ENCODE measurements around the gene RGS8. TPM values are rescaled to one million over a fixed set of nuclear protein-coding genes. Genes with fewer than 3 reads are reported as not detected.

The RGS8 gene
- polyA plus RNA-seq, 3 donors: 0.03 to 0.08 (median 0.06) TPM

DNA sequence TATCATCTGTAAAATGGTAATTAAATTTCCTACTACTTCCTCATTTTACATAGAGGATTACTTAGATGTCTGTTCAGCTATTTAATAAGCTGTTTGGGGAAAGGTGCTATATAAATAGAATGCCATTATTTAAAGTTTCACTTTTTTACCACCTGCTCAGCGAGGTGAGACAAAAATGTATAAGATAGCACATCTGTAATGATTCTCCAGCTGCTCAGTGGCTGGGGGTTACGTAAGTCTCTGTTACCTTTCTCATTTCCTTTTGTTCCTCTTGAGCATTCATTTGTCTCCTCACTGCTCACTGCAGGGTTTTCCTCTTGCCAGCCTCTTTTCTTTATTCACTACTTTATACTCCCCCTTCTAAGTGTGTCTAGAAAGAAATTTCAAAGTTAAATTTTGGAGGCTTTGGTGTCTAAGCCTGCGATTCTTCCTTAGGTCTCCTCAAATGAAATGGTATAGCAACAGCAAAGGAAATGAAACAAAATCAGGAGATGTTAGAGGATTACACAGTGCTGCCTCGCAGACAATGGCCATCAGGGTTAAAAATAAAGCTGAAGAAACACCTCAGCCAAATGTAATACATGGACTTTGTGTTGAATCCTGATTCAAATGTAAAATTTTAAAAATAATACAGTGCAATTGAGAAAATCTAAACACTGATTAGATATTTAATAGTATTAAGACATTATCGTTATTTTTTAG is 6.8 kb downstream of the RGS8 start:
- no peak for DNase-seq (ENCODE audit: extremely low read depth in 1 of 11, low read depth in 9 of 11, low spot score in 4 of 11)

DNA sequence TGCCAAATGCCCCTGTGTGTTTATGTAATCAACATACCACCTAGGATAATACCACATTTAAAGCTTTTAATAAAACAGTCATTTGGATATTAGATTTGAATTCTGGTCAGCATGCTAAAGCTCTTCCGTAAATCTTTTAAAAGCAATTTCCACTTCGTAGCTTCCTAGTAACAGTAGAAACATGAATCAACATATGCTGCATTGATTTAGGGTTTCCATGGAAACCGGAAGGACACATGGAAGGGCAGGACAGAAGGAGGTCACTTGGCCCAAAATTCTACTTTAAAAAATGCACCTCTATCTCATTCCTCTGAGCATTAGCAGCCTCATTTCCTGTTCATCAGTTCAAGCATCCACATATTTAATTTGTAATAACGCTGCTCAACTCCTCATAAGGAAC is 8.1 kb downstream of the RGS8 start:
- no peak for DNase-seq (ENCODE audit: extremely low read depth in 1 of 11, low read depth in 9 of 11, low spot score in 4 of 11)

DNA sequence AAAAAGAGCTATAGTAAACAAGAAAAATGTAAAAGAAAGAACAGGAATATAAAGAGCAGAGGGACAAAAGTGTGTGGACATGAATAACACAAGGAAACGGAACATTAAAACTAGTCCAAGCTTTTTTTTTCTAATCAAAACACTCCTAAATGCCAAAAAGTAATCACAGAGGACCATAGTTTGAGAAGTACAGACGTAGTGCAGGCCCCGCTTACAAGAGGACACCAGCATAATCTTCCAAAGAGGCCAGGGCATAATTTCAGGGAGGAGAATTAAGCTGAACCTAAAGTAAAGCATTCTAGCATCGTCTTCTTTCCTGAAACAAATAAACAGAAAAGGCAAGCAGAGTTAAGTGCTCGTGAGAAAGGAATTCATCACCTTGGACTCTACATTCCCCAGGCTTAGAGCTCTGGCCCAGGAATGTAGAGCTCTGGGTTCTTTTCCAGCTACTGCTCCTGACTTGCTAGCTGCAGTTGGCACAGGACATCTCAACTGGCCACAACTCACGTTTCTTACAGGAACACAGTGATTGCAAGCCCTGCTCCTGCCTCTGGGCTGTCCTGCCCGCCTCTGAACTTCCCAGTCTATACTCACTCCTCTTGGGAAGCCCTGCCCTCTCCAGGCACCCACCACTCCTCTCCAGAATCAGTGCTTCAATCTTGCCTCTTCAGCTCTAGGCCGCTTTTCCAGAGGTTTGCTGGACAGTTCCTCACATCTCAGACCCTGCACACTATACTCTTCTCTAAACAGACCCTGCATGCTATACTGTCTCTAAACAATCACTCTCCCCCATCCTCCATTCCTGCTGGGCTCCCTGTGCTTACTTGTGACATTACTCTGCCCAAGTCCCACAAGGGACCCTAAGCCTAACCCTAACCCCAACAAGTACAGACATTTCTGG is 9.8 kb downstream of the RGS8 start:
- no peak for DNase-seq (ENCODE audit: extremely low read depth in 1 of 11, low read depth in 9 of 11, low spot score in 4 of 11)

DNA sequence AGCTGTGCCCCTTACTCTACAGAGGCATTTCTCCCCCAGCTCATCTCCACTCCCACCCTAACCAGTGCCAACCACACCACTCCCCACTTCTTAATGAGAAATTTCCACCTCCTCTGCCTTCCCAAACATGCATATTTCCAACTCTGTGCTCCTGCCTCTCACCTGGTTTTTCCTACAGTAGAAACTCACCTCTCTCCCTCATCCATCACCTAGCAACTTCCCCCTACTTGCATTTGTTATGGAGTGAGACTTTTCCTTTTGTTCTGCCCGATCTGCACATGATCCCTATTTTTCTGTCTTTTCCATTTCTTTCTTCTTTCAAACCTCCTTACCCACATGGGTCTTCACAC is 11.9 kb downstream of the RGS8 start:
- no peak for DNase-seq (ENCODE audit: extremely low read depth in 1 of 11, low read depth in 9 of 11, low spot score in 4 of 11)

DNA sequence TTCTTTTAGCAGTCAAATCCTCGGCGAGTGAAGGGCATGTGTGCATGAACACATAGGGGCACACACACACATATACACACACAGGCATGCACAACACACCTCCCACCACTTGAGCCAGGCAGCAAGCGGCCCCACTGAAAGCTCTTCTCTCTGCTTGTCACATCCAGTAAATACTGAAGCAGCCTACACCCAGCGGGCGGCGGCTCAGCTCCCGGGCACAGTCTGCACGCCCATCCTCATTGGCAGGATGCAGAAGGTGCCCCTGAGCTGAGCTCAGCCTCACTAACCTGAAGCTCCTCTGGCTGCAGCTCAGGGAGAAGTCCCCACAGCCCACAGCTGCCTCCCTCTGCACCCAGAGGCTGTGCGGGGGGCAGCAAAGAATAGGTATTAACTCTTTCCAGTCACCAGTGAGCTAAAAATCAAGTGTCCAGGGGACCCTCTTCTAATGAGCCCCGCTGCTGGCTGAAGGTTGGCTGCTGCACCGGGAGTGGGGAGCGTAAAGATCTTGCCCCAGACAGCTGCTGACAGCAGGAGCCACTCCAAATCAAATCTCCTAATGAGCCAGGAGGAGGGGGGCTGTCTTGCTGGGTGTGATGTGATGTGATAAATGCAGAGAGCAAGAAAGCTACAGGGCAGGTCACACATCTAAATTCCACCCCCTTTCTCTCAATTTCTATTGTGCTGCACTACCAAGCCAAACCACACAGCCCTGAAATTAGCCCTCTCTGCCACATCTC is 12.5 kb downstream of the RGS8 start:
- no peak for DNase-seq (ENCODE audit: extremely low read depth in 1 of 11, low read depth in 9 of 11, low spot score in 4 of 11)

DNA sequence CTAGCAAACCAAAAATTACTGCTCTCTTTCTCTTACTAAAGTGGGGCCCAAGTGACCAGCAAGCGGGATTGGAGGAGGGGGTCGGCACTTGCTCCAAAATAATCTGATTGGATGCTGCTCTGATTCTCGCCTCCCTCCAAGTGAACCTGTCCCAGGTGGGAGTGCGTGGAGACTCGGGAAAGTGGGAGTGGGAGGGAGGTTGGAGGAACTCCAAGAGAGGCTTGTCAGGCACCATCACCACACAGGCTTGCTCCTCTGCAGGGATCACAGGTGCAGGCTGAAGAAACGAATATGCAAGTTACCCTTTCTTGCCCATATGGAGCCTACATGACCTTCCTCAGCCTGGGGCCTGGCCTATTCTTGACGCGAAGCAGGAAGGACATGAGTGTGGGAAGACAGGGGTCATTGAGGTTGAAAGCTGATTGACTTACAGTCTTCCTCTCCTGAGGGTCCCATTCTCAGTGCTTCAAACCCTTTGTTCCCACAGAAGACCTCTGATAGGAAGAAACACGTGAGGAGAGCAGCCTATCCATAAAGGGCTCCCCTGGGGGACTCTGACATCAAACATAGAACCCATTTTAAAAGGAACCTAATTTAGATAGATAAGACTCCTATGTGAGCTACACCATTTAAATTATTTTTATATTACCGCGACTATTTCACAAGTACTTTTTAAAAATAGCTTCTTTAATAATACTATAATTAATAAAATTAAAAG is 14.2 kb downstream of the RGS8 start:
- DNase-seq (ENCODE audit: extremely low read depth in 1 of 11, low read depth in 9 of 11, low spot score in 4 of 11): no peak

DNA sequence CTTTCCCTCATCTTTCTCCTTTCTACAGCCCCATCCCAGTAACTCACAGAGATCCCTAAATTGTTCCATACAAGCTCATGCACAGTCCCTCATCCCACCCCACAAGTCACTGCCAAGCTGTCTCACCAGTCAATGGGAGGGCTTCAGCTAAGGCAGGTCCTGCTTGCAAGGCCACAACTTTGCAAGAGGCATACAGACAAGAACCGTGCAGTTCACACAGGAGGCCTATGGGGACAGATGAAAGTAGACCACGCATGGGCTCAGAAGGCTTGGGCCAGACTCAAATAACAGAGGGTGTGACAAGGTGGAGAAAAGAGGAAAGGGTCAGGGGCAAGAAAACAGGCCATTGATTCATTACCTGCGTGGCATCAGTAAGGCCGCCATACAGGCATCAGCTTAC is 15.1 kb downstream of the RGS8 start:
- DNase-seq (ENCODE audit: extremely low read depth in 1 of 11, low read depth in 9 of 11, low spot score in 4 of 11): no peak

DNA sequence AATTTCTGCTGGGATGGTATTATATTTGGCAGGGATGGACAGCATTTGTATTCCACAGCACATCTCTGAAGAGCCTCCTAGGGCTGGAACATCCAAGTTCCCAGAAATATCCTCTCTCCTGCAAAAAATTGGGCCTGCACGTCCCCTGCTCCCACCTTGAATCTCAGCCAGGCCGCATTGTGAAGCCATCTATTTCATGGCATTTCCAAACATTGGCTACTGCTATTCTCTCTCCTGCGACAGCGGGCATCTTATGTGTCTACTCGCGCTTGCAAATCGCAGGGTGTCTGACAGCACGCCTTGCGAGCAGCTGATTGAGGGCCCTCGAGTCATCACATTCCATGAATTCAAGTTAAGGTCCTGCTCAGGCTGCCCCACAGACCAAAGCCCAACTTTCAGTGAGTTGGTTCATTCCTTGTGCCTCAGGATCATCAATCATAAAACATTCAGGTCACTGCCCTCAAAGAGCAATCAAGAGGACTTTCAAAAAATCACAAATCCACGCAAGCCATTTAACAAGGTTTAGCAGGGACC is 15.8 kb downstream of the RGS8 start:
- no peak for DNase-seq (ENCODE audit: extremely low read depth in 1 of 11, low read depth in 9 of 11, low spot score in 4 of 11)

DNA sequence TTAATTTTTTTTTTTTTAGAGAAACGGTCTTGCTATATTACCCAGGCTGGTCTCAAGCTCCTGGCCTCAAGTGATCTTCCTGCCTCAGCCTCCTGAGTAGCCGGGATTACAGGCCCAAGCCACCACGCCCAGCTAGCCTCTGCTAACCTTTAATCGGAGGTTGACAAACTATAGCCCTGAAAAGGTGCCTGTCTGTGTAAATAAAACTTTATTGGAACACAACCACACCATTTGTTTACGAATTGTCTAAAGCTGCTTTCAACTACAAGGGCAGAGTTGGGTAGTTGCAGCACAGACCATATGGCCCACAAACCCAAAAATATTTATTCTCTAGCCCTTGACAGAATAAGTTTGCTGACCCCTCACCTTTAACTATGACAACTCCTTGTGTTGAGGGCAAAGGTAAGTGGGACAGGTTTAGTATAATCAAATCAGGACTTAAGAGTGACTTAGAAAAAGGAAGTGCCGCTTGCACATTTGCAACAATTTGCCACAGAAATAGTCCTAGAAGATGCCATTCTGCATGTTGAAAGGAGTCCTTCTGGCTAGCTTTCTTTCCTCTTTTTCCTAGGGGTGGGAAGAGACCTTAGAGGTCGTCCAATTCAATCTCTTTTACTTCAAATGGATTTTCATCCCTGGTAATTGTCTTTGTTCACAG is 16.4 kb downstream of the RGS8 start:
- no peak for DNase-seq (ENCODE audit: extremely low read depth in 1 of 11, low read depth in 9 of 11, low spot score in 4 of 11)

DNA sequence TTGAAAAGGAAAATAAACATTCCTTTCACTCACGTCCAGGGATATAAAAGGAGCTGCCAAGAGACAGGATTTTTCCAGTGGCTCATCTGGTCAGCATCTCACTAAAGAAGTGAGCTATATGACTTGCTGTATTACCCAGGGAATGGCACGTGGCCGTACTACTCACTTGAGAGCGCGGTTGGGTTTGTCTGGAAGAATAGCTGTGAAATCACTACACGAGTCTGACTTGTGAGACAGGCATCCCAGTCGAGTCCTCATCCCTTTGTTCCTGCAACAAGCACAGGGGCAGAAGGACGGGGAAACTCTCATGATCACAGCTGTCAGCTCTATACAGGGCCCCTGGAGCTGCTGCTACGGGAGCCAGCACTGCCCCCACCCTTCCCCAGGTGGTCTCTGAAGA is 17.7 kb downstream of the RGS8 start:
- DNase-seq (ENCODE audit: extremely low read depth in 1 of 11, low read depth in 9 of 11, low spot score in 4 of 11): no peak

DNA sequence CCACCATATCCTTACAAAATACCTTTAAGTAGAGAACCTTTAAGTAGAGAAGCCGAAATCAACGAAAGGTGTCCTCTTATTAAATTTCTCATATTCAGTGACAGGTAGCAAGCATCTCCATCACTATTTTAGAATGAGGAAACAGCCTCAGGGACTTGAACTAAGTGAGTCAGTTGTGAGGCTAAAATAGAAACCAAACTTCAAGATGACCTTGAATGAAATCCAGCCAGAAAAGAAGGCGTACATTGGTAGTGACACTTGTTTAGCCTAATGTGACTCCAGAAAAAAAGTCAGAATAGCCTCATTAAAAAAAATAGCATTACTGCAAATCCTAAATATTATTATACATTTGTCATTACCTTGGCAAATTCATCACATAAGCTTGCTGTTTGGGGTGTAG is 20.1 kb downstream of the RGS8 start:
- no peak for DNase-seq (ENCODE audit: extremely low read depth in 1 of 11, low read depth in 9 of 11, low spot score in 4 of 11)

DNA sequence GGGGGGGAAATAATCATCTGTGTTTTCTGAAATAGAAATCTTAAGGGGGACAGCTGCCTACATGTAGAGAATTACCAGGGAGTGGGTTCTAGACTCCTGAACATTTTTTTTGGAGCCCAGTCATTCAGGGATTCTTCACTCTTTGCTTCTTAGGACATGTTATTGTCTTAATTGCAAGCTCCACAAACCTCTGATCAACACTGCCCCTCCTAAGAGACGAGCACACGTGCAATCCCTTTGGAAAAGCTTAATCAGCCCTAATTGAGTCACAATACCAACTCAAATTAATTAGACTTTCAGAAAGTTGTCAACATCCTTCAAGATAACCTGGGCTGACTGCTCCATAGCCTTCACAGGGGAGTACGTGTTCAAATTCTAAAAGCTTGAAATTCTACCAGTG is 21.4 kb downstream of the RGS8 start:
- no peak for DNase-seq (ENCODE audit: extremely low read depth in 1 of 11, low read depth in 9 of 11, low spot score in 4 of 11)

DNA sequence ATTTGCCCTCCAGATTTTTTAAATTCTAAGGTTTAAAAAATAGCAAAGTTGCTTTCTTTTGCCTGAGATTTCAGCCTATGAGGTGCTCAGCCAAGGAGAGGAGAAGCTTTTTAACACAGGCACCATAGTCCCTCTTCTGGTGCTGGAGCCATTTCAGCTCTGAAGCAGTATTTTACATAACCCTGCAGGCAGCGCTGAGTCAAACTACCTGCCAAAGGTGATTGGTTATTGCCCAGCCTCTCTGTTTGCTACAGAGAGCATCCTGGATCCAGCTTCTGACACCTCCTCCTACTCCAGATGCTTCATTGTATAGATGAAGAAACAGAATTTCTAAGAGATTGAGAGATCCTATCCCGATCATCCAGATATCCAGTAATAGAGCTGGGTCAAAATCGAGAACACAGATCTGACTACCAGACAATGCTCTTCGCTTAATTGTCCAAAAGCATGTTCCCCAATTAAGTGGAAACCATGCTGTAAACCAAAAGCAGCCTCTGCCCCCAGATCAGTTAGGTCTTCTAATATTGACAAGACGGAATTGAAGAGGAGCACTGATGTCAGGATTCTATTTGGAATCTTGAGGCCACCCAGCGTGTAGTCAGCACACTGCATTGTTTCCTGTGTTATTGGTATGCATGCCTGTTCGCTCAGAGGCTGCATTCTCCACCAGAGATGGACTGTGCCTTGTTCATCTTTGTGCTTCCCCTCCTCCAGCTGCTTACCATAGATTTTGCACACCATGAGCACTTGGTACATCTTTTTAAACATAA is 22.1 kb downstream of the RGS8 start:
- no peak for DNase-seq (ENCODE audit: extremely low read depth in 1 of 11, low read depth in 9 of 11, low spot score in 4 of 11)

DNA sequence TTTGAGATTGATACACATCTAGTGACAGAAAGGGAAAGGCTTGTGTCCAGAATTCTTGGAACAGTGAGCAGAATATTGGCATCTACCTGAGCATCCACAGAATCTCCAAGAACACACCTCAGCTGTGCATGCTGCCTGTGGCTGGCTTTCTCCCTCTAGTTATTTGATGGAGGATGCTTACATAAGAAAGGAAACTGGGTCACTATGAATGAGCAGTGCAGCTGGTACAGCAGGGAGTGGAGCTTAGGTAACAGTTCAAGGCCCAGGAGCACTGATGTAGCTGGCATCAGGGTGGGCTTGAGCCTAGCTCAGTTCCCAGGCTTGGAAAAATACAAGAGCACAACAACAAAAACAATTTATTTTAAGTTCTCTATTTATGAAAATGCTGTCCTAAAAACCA is 26.3 kb downstream of the RGS8 start:
- DNase-seq (ENCODE audit: extremely low read depth in 1 of 11, low read depth in 9 of 11, low spot score in 4 of 11): no peak

DNA sequence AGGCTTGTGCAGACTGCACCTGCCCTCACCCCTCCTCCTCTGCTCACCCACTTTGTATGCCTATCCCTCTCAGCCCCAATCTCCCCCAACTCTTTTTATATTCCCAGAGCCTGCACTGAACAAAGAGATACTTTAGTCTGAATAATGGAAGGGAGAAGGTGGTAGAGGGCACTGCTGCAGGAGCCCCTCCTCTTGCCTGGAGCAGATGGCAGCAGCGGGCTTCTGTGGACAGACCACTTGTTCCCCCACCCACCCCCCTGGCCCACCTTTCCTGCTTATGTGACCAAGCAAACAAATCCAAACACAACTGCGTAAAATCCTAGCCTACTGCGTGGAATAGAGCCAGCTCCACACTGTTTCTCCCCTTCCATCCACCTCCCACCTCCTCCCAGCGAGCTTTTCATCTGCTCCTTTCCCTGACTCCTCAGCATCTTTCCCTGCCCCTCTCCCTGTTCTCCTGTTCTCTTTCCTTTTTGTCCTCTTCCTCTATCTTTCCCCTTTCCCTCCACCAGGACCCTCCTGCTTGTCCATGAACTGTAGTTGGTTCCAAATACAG is 27.5 kb downstream of the RGS8 start:
- DNase-seq (ENCODE audit: extremely low read depth in 1 of 11, low read depth in 9 of 11, low spot score in 4 of 11): no peak

DNA sequence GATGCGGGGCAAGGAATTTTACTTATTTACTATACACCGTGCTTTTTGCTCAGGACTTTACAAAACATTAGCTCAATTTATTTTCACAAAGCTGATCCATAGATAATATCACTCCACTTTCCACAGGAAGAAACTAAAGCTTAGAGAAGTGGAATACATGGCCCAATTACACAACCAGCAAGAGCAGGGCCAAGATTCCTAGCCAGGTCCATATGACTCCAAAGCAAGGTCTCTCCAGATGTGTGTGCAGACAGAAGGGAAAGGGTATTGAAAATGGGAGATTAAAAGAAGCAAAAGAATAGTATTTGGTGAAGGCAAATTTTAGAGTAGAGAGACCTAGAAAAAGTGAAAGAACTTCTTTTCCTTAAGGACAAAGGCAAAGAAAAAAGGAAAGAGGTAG is 30.4 kb downstream of the RGS8 start:
- no peak for DNase-seq (ENCODE audit: extremely low read depth in 1 of 11, low read depth in 9 of 11, low spot score in 4 of 11)

DNA sequence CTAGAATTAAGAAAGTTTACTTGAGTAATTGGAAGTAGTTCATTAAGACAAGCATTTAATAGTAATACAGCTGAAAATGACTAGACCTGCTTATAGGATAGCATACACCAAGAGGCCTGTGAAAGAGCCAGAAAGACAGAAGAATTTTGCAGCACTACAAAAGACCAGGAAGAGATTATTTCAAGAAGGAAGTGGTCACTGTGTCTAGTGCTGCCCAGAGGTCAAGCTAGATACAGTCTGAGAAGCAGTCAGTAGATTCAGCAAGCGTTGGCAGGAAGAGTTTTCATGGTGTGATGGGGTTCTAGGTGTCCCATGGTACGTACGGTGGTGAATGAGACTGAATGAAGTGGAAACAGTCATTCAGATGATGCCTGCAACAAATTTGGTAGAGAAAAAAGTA is 31.5 kb downstream of the RGS8 start:
- DNase-seq (ENCODE audit: extremely low read depth in 1 of 11, low read depth in 9 of 11, low spot score in 4 of 11): no peak

DNA sequence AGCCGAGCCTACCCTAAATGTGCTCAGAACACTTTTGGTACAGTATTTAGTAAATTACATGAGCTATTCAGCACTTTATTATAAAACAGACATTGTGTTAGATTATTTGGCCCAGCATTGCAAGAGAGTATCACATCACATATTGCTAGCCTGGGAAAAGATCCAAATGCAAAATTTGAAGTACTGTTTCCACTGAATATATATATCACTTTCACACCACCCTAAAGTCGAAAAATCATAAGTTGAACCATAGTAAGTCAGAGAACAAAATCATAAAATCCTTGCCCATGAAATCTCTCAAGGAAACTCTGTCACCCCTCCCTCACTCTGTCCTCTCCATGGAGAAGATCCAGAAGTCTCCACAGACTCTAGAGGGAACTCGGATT is 33.1 kb downstream of the RGS8 start:
- no peak for DNase-seq (ENCODE audit: extremely low read depth in 1 of 11, low read depth in 9 of 11, low spot score in 4 of 11)
